ENCODE results near the gene CD164L2.

The CD164L2 gene

GRCh38 chr1:27400082-27400962, 17.2 kb upstream of the CD164L2 start:
- H3K27me3 ChIP-seq (ENCODE audit: insufficient read depth, low read depth), result no peaks in the 10 kb centered on the region
- H3K4me2 ChIP-seq, result no peak overlapping the region
- no peak for TF ChIP-seq CTCF (conservative IDR thresholded peaks at IDR 0.05; ENCODE audit: low read depth, low read length)
- H3K9ac ChIP-seq, result no peak overlapping the region
- H4K20me1 ChIP-seq (ENCODE audit: insufficient read depth), result no peaks in the 10 kb centered on the region
- H3K4me3 ChIP-seq (IDR thresholded peaks at IDR 0.05; ENCODE audit: insufficient read depth, low read depth, low read length), result no peak overlapping the region
- H3K36me3 ChIP-seq (ENCODE audit: insufficient read depth), result no peaks in the 10 kb centered on the region
- H3K79me2 ChIP-seq (ENCODE audit: insufficient read depth, low read depth), result no peaks in the 10 kb centered on the region
- H3K4me1 ChIP-seq (ENCODE audit: low read depth, poor library complexity, severe bottlenecking), result peaks cover 3% of the 10 kb centered on the region
- no peak overlapping the region for H2AFZ ChIP-seq (ENCODE audit: low read depth)
- H3K27ac ChIP-seq, result no peak overlapping the region

DNA sequence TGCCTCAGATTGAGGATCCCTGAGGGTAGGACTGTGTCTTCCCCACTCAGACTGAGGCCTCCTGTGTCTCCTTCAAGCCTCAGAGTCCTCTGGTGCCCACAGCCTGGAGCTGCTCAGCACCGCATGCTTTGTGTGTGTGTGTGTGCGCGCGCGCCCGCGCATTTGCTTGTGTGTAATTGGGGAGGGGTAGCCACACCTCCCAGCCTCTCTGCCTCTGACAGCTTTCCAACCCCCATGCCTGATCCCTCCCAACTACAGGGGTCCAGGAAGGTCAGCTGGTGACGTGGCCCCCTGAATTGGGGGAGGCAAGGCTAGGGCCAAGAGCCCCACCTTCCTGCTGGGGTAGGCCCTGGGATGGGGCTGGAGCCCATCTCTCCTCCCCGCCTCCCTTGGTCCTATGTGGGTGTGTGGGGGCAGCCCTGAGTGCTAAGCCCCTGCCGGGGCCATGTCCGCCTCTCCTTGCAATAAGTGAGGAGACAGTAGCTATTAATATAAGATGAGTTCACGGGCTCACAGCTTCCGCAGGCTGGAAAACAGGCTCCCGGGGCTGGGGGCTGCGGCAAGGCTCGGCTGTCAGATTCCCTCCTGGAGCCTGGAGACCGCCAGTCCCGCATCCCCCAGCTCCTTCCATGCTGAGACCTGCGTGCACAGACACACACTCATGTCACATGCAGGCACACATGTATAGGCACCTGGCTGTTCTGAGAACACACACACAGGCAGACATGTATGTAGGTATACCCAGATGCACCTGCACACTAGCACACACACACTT, 16.3 kb upstream of the CD164L2 start:
- no peak for TF ChIP-seq CTCF (conservative IDR thresholded peaks at IDR 0.05; ENCODE audit: low read depth, low read length)
- Histone ChIP-seq H3K4me1 (ENCODE audit: low read depth, poor library complexity, severe bottlenecking) (peaks cover 7% of the 10 kb centered on the region), H4K20me1 (ENCODE audit: insufficient read depth) (no peaks in the 10 kb centered on the region), H3K27ac (no peak overlapping the region; the same call in 1 of the 2 replicates), H3K79me2 (ENCODE audit: insufficient read depth, low read depth) (no peaks in the 10 kb centered on the region), H3K36me3 (ENCODE audit: insufficient read depth) (no peaks in the 10 kb centered on the region), H3K27me3 (ENCODE audit: insufficient read depth, low read depth) (no peaks in the 10 kb centered on the region), H3K9ac (no peak overlapping the region), H3K4me3 (IDR thresholded peaks at IDR 0.05; ENCODE audit: insufficient read depth, low read depth, low read length) (no peak overlapping the region), H2AFZ (ENCODE audit: low read depth) (no peak overlapping the region), H3K4me2 (no peak overlapping the region)

DNA sequence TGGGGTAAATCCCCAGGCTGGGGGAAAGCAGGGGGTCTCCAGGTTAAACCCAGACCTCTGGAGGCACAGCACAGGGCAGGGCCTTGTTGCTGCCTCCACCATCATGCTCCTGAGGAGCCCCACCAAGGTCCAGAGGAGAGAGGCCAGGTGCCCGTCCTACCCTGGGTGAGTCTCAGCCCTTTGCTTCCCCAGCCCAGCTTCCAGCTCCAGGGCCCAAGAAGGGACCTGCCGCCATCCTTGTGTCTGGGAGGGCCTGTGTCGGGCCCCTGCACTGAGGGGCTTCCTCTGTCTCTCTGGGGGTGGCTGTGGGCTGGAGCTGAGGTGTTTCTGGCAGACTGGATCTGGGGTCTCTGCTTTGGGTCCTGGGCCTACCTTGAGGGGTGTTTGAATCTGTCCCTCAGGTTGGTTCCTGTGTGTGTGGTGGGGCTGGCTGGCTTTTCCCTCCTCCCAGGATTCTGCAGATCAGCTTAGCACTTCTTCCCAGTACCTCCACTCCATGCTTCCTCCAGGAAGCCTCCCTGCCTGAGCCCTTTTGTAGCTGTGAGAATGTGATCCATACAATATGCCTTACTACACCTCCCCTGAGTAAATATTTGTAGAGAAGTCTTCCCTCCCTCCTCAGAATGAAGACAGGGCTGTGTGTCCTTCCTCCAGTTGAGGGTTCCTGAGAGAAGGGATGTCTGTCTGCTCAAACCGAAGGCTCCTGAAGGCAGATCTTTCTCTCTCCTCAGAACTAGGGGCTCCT, 15.4 kb upstream of the CD164L2 start:
- H3K27ac ChIP-seq, result no peak overlapping the region; the same call in 1 of the 2 replicates
- no peaks in the 10 kb centered on the region for H3K36me3 ChIP-seq (ENCODE audit: insufficient read depth)
- no peak for TF ChIP-seq CTCF (conservative IDR thresholded peaks at IDR 0.05; ENCODE audit: low read depth, low read length)
- no peak overlapping the region for H3K4me2 ChIP-seq
- peaks cover 7% of the 10 kb centered on the region for H3K4me1 ChIP-seq (ENCODE audit: low read depth, poor library complexity, severe bottlenecking)
- no peak overlapping the region for H3K4me3 ChIP-seq (IDR thresholded peaks at IDR 0.05; ENCODE audit: insufficient read depth, low read depth, low read length)
- no peaks in the 10 kb centered on the region for H3K79me2 ChIP-seq (ENCODE audit: insufficient read depth, low read depth)
- H4K20me1 ChIP-seq (ENCODE audit: insufficient read depth), result no peaks in the 10 kb centered on the region
- H3K27me3 ChIP-seq (ENCODE audit: insufficient read depth, low read depth), result no peaks in the 10 kb centered on the region
- no peak overlapping the region for H3K9ac ChIP-seq
- no peak overlapping the region for H2AFZ ChIP-seq (ENCODE audit: low read depth)

GRCh38 chr1:27397749-27398148, 14.6 kb upstream of the CD164L2 start:
- Histone ChIP-seq H3K4me1 (ENCODE audit: low read depth, poor library complexity, severe bottlenecking) (peaks cover 7% of the 10 kb centered on the region), H2AFZ (ENCODE audit: low read depth) (no peak overlapping the region), H4K20me1 (ENCODE audit: insufficient read depth) (no peaks in the 10 kb centered on the region), H3K27me3 (ENCODE audit: insufficient read depth, low read depth) (no peaks in the 10 kb centered on the region), H3K79me2 (ENCODE audit: insufficient read depth, low read depth) (no peaks in the 10 kb centered on the region), H3K4me3 (IDR thresholded peaks at IDR 0.05; ENCODE audit: insufficient read depth, low read depth, low read length) (no peak overlapping the region), H3K4me2 (no peak overlapping the region), H3K27ac (no peak overlapping the region), H3K9ac (no peak overlapping the region), H3K36me3 (ENCODE audit: insufficient read depth) (no peaks in the 10 kb centered on the region)
- TF ChIP-seq CTCF (conservative IDR thresholded peaks at IDR 0.05; ENCODE audit: low read depth, low read length), result no peak

Data from KMS-11 (cell line).